GM12878 (cell line): ENCODE data around the gene SCN5A.

ENCODE experiments used
- MLLT1 ChIP-seq: fragments of 450-650 bp; IDR thresholded peaks from 2 replicates; pipeline ENCODE4 v1.6.1; 2016; ENCODE audit warnings: mild to moderate bottlenecking
- NFYA ChIP-seq: IDR thresholded peaks from 2 replicates; pipeline ENCODE4 v1.6.1; 2011; ENCODE audit warnings: low read depth, mild to moderate bottlenecking, low read length, improper control_type of control experiment, borderline replicate concordance
- POLR2A ChIP-seq: IDR thresholded peaks from 2 replicates; pipeline ENCODE4 v1.6.1; 2011; ENCODE audit warnings: low read depth, mild to moderate bottlenecking, low read length
- TCF12 ChIP-seq: IDR thresholded peaks from 2 replicates; pipeline ENCODE4 v1.6.1; 2011; ENCODE audit warnings: low read depth, mild to moderate bottlenecking, low read length

GRCh38 chr3:38573111-38573510 is 76.4 kb downstream of the SCN5A start:
- no peak for TF ChIP-seq NFYA
- TF ChIP-seq TCF12: no peak
- no peak for TF ChIP-seq MLLT1
- no peak for TF ChIP-seq POLR2A
